Kidney tubule cell (primary cell): ENCODE measurements around the gene IQGAP2.
A peak's percentile ranks its signal among the peaks of the same experiment; 100 is the strongest.
"Not testable (repeated sequence)": the region's sequence is repeated elsewhere in the genome, so short reads cannot be mapped to it uniquely, and the experiment has no call there.

ENCODE experiments used
- DNase-seq: peaks from one replicate; pipeline ENCODE4 v3.0.0-alpha.2; 2018; ENCODE audit warnings: low spot score

The IQGAP2 gene

DNA sequence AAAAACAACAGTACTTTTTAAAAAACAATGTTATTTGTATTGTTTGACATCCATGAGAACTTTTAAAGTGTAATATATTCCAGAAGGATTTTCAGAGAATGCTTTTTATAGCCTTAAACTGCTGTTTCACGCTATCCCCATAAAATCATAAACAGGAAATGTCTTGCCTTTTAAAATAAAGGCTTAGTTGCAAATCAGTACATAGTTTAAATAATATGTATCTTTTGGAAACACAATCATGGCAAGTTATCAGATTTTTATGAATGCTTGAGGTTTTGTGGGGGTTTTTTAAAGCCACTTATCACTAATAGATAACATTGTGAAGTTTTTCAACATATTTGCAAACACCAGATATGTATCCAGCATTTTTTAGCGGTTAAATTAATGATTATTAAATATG lies 257.3 kb downstream of the IQGAP2 start:
- no peak for DNase-seq

DNA sequence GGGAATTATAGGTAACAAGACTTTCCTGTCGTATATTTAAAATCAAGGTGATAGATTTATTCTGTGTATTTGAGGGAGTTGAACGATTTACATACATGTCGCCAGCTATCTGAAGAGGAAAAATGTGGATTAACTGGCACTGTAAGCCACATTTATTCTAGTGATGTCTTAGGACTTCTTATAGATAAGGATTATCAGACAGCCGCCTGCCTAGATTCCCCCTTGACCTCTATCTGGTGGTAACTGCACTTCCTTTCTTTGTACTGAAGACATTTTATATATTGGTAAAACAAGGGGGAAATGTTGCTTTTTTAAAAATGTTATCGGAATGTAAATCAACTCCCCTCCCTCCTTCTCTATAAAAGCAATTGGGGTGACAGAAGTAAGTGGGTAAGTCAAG lies 259.4 kb downstream of the IQGAP2 start:
- DNase-seq: no peak

DNA sequence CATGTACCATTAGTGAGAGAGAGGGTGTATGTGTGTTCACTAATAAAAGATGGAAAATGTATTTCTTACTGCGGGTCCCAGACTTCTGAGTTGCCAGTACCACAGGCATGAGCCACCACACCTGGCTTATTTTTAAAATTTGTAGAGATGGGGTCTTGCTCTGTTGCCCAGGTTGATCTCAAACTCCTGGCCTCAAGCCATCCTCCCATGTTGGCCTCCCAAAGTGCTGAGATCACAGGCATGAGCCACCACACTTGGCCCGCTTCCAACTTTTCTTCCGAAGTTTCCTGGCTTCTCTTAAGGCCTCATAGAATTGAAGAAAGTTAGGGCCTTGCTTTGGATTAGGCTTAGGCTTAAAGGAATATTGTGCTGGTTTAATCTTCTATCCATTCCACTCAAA lies 260.5 kb downstream of the IQGAP2 start:
- peak; percentile 69 for DNase-seq

DNA sequence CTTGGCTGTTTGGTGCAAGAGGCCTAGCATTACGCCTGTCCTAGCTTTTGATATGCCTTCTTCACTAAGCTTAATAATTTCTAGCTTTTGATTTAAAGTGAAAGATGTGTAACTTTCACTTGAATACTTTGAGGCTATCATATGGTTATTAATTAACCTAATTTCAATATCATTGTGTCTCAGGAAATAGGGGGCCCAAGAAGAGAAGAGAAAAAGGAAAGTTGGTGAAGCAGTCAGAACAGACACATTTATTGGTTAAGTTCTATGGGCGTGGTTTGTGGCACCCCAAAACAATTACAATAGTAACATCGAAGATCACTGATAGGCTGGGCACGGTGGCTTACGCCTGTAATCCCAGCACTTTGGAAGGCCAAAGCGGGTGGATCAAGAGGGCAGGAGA lies 261.0 kb downstream of the IQGAP2 start:
- peak; percentile 12 for DNase-seq

DNA sequence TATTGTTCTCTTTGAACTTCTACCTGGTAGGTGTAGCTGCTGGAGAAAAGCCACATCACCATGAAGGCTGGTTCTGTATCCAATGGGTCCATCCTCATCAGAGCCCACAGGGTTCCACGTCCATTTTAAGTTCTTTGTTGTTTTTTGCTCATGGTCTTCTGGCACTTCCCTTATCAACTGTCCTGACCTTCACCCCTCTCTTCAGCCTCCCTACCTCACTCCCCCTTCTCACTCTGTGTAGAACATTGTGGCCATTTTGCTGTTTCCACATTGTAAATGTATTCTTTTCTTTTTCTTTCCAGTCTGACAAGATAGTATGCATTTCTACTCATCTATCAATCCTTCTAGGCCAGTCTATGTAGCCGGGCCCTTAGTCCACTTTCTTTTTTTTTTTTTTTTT lies 264.4 kb downstream of the IQGAP2 start:
- DNase-seq: no peak

DNA sequence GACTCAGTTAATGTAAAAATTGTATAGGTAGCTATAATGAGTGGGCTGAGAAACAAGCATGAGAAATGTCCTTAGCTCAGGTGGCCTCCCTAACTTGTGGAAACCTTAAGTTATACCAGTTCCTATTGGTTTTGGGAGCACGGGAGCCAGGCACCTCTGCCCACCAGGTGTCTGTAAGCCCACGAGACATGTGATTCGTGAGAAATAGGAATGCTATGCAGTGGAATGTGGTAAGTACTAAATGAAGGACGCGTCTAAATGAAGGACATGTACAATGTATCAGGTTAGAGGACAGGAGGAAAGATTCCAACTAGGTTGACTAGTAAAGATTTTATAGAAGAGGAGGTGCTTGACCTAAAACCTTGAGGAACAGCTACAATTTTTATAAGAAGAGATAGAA lies 266.2 kb downstream of the IQGAP2 start:
- peak; percentile 54 for DNase-seq

DNA sequence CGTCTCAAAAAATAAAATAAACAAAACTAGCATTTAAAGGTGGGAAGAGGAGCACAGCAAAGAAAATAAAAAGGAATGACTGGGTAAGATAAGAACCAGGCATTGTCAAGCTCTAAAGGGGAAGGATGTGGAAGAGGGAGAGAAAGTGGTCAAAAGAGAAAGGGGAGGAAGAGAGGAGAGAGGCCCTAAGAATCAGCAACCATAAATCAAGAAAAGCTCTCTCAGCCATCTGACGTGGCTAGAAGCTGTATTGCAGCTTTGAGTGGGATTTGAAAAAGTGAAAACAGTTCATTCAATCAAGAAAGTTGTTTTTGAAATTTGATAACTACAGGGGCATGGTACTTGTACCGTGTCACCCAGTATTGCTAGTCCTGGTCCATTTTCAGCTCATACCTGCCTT lies 267.4 kb downstream of the IQGAP2 start:
- no peak for DNase-seq

DNA sequence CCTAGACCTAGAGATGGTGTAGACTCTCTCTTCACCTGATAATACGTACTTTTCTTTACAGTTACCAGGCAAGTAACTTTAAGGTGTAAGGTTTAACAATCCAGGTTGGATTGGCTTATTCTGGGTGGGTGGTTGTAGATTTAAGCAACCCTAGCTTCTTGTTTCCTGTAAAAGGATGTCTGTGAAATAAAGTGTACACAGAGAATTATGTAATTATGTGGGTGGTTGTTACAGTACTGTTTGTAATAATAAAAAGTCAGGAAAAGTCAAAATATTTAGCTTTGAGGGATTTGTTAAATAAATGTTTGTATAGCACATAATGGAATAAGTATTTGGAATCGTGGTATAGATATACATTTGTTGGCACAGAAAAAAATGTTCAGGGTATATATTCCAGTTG lies 269.2 kb downstream of the IQGAP2 start:
- DNase-seq: no peak

DNA sequence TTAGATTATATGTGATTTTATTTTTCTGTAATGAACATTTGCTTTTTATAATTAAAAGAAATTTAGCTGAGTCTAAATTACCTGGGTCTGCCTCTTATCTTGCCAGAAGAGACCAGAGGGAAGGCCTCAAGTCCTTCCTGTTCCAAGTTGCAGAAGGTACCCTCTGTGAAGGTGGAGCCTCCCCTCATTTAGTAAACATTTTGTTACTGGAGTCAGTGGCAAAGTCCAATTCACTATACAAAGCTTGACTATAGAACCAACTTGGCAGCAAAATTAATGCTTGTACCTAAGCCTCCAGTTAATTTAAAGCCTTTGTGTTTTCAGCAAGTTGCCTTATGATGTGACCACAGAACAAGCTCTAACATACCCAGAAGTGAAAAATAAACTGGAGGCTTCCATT lies 270.0 kb downstream of the IQGAP2 start:
- no peak for DNase-seq

DNA sequence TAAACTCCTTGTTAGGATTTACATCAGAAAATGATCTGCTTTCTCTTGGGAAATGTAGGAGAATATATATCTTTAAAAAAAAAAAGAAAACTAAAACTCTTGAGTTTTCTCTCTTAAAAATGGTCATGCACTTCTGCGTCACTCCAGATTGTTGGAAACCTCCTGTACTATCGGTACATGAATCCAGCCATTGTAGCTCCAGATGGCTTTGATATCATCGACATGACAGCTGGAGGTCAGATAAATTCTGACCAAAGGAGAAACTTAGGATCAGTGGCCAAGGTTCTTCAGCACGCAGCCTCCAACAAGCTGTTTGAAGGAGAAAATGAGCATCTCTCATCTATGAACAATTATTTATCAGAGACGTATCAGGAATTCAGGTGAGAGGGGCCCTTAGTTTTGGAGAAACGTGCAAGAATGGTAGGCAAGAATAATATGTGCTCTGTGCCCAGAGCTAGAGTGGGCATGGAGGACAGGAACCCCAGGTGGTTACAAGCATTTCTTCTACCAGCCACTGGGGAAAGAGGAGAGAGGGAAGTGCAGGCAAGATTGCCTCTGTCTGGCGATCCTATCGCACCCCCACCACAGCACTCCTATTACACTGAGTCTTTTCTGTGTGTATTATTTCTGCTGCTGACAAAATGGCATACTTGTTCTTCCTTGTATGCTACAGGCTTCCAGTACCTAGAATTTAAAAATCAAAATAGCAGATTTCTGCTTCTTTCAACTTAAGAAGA lies 271.4 kb downstream of the IQGAP2 start:
- DNase-seq: no peak

DNA sequence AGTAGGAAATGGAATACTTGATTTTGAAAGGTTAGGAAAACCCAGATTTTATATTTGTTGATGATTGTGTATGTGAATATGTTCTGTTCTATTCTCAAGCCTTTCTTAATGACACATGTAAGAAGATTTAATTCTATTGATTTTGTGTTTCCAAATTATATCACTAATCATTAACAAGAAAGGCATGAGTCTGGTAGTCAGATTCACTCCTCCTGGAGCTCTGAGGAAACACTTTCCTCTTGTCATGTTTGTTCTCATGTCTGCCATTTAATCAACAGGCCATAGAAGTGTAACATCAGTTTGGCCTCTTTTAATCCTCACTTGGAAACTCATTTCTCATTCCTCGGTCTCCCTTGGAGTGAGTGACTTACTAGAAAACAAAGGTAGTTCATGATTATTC lies 272.3 kb downstream of the IQGAP2 start:
- DNase-seq: peak; percentile 6

DNA sequence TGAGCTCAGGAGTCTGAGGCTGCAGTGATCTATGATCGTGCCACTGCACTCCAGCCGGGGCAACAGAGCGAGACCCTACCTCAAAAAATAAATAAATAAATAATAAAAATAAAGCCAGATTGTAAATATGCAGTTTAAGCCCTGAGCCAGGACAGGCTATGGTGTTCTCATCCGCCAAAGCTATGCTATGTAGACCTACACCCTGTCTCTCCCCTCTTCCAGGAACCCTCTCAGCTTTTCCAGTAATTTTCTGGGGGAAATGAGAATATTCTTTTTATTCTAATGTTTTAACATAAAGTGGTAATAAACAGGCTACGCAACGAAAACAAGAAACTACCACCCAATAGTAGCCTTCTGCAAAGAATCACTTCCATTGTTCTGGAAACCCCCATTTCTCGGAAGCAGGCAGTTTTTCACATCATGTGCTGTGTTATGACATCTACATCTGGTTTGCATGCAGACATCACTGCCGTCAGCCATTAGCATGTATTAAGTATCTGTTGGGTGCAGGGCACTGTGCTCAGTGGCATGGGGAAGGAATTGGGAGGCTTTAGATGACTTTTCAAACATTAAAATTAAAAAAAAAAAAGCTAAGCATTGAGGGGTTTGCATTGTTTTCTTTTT lies 274.9 kb downstream of the IQGAP2 start:
- DNase-seq: no peak

DNA sequence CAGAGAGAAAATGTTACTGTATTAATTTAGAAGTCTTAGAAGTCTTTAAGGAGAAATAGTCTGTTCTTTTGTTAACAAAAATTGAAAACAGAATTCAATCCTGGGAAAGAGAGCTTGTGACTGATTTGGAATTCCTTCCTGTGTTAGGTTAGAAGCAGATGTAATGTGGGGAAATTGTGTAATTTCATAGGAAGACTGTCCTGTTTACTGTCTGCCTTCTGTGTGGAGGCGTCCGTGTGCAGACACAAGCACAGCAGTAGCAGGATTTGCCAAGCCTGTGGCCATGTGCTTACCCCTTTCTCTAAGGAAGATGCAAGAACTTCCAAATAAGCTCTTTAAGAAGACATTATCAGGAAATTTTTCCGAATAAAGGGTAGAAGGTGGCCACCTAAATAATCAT lies 276.1 kb downstream of the IQGAP2 start:
- no peak for DNase-seq

DNA sequence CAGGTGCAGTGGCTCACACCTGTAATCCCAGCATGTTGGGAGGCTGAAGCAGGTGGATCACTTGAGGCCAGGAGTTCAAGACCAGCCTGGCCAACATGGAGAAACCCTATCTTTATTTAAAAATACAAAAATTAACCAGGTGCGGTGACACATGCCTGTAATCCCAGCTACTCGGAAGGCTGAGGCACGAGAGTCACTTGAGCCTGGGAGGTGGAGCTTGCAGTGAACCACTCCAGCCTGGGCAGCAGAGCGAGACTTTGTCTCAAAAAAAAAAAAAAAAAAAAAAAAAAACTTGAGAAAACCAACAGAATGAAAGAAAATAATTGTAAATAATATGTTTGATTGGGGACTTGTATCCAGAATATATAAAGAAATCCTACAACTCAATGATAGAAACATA lies 277.7 kb downstream of the IQGAP2 start:
- not testable (repeated sequence) for DNase-seq

DNA sequence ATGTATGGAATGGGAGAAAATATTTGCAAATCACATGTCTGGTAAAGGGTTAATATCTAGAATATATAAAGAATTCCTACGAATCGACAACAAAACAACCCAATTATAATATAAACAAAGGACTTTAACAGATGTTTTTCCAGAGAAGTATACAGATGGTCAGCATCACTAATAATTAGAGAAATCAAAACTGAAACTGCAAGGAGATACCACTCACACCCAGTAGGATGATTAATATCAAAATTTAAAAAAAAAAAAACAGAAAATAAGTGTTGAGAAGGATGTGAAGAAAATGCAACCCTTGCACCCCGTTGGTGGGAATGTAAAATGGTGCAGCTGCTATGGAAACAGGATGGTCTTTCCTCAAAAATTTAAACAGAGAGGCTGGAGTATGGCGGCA lies 278.2 kb downstream of the IQGAP2 start:
- no peak for DNase-seq

DNA sequence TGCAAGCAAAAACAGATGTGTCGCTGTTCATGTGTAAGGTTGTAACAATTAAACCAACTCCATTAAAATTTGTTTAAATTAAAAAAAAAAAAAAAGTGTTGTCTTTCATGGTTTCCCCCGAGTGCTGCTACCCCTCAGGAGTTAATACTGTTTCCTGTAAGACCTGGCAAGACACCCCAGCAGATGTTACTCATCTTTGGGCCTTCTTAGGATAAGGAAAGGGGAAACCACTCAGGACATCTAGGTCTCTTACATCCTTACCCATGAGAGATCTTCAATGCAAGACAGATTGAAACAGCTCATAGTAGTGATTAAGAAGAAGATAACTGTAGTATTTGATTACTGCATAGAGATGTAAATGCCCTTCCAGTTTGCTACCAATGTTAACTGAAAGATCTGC lies 279.3 kb downstream of the IQGAP2 start:
- DNase-seq: no peak

DNA sequence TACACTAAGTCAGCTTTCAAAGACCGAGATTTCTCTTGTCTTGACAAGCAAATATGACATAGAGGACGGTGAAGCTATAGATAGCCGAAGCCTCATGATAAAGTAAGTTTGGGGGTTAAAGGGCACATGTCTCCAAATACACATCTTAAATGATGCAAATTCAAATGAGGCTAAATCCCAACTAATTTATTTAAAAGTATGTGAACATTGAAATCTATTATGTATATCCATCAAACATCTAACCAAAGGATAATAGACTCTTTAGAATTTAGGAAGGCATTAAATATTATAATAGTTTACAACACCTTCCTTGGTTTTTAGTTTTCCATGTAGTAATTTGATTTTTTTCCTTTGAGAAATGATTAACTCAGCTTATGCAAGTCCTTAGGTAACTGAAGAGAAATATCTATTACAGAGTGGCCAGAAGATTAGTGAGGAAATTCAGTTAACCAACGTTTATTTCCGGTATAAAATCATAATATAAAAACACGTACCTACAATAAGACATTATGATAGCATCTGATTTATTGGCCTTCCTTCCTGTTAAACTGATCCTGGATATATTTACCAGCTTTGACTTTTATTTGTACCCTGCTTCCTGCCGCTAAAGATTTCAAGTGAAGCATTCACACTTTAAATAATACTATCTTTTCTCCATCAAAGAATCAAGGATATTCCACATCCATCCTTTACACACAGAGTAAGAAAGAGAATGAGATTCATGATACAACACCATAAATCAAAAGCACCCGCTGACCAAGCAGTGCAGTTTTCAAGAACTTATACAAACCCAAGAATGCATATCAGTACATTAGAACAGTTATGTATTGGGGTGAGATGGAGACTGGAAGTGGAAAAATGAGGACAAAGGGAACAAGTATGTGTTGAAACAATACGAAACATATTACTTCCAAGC lies 281.0 kb downstream of the IQGAP2 start:
- DNase-seq: no peak

DNA sequence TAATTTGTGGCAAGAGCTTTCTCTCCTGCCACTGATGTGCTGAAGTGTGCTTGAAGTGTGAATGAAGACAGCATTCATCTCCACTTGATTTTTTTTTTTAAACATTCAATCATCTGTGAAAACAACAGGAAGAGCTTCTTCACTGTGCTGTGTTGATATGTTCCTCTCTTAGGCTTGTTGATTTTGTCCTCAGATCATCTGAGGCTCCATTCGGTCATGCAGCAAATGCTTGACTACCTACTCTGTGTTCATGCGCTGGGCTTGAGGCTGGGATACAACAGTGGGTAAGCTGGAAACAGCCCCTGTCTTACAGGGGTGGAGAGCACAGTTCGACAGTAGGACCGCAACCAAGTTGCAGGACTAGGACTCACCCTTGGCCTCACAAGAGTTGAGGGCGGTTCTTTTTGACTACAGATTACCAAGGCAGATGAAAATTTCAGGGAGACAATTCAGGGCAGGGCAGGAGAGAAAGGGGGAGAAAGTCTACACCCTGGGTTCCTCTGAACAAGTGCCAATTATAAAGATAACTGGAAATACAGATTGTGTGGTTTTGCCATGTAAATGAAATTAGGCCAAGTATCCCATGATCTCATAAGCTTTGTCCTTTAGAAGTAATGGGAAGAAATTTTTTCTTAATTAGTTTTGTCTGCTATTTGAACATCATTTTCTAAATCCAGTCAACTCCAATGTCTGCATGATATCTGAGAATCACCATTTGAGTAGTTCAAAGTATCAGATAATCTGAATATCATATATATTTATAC lies 281.9 kb downstream of the IQGAP2 start:
- no peak for DNase-seq

DNA sequence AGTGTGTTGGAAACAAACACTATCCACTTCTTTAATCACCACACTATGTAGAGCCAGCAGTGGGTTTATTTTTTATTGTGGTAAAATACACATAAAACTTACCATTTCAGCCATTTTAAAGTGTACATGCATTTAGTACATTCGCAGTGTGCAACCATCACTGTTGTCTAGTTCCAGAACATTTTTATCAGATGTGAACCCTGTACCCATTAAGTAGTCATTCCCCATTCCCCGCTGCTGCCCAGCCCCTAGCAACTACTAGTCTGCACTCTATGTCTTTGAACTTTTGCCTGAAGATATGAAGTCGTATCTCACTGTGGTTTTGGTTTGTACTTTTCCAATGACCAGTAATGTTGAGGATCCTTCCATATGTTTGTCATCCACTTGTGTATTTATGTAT lies 282.6 kb downstream of the IQGAP2 start:
- no peak for DNase-seq

DNA sequence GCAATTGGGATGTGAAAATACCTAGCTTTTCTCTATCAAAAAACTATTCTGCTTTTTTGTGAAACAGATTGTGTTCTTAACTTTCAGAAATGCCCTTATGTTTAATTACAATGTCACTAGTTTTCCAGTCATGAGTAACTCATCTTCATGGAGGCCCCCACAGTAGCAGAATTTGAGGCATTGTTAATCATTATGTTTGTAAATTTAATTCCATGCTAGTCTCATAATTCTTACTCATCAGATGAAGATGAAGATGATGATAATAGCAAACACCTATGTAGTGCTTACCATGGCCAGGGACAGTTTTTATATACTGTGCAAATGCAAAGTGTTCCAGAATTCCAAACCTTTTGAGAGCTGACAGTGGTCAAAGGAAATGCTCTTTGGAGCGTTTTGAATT lies 285.1 kb downstream of the IQGAP2 start:
- peak; percentile 37 for DNase-seq

DNA sequence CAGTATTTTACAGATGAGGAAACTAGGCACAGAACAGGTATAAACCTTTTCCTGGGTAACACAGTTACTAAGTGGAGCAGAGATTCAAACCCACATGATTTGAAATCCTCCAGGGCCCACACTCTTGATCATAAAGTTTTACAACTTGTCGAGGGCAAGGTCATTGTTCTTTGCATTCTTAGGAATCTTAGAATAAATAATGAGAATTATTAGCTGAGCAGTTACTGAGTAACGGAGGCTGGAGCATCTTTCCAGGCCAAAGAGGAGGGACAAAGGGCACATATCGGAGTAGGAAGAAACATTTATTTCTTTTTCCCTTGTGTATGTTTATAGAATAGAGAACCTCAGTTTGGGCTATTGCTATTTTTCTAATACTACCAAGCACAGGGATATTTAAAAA lies 285.8 kb downstream of the IQGAP2 start:
- DNase-seq: peak; percentile 83

DNA sequence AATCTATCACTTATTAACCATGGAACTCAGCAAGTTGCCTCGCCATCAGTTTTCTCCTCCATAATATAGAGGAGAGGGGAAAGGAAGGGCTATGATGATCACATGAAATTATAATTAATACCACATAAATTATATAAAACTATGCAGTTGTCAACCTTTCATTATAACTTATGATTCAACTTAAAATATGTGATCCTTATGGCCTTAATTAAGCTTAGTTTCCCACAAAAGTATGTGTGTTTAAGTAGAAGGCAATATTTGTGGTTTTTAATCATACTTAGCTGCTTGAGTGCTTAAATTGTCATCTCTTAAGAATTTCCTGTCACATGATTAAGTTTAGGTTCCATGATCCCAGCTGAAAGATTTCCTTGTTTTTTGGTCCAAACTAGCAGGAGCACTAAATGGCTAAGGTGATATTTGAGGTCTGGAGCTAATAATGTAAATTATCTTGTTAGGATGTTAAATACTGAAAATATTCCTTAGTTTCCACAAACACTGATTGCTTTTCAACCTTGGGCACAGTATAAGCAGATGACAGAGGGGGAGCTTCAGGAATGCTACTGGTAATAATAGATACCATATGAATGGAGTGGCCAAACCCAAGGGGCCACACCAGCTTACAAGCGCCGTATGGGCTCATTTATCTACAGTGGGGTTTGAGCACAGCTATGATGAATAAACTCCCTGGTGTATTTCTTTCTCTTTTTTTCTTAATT lies 286.4 kb downstream of the IQGAP2 start:
- peak; percentile 92 for DNase-seq
